Sigmoid colon (tissue), 7 donors: ENCODE measurements around the gene CUX1. TPM values are rescaled to one million over a fixed set of nuclear protein-coding genes. Genes with fewer than 3 reads are reported as not detected.

Source experiments
- DNase-seq: peaks from one replicate; pipeline ENCODE4 v3.0.0-alpha.2; 2019
- H3K27ac ChIP-seq, 4 donors: fragments of 200-600 bp; sonication (generic); one replicate each; pipeline ENCODE4 v1.5.1; 2016 to 2019; ENCODE audit warnings: mild to moderate bottlenecking in 1 of 4
- H3K27me3 ChIP-seq, 3 donors: fragments of 200-600 bp; sonication (generic); one replicate each; pipeline ENCODE4 v1.5.1; 2019; ENCODE audit warnings: mild to moderate bottlenecking in 1 of 3
- H3K36me3 ChIP-seq, 4 donors: fragments of 200-600 bp; sonication (generic); one replicate each; pipeline ENCODE4 v1.5.1; 2016 to 2019
- H3K4me1 ChIP-seq, 4 donors: fragments of 200-600 bp; sonication (generic); one replicate each; pipeline ENCODE4 v1.5.1; 2017 to 2019
- H3K4me3 ChIP-seq, 4 donors: fragments of 200-600 bp; sonication (generic); one replicate each; pipeline ENCODE4 v1.5.1; 2017 to 2019; ENCODE audit warnings: mild to moderate bottlenecking in 2 of 4, moderate library complexity in 1 of 4
- H3K9me3 ChIP-seq, 4 donors: fragments of 200-600 bp in 3 of 4; sonication (generic) in 3 of 4; one replicate each; pipeline versions ENCODE4 v1.5.1 to v1.6.1; 2013 to 2019
- CTCF ChIP-seq, 4 experiments: fragments of 450-650 bp in 3 of 4; fragments of 200-600 bp in 1 of 4; IDR thresholded peaks; one replicate each; pipeline ENCODE4 v1.5.1; 2016 to 2019; ENCODE audit warnings: antibody characterized with exemption in 4 of 4, mild to moderate bottlenecking in 3 of 4, moderate library complexity in 2 of 4
- EP300 ChIP-seq, 4 donors: sonication (generic); formaldehyde crosslinking; IDR thresholded peaks; one replicate each; pipeline ENCODE4 v1.6.1; 2017; ENCODE audit warnings: antibody characterized with exemption in 4 of 4
- POLR2A ChIP-seq, 2 donors: fragments of 450-650 bp; IDR thresholded peaks; one replicate each; pipeline ENCODE4 v1.6.1; 2016; ENCODE audit warnings: antibody characterized with exemption in 2 of 2, mild to moderate bottlenecking in 2 of 2, moderate library complexity in 2 of 2
- POLR2AphosphoS5 ChIP-seq, 4 donors: sonication (generic); formaldehyde crosslinking; IDR thresholded peaks; one replicate each; pipeline ENCODE4 v1.6.1; 2017; ENCODE audit warnings: antibody characterized with exemption in 4 of 4
- WGBS, 2 donors: extraction: QIAGEN DNeasy Blood & Tissue Kit; methylation state at CpG; one replicate each; pipeline ENCODE4 v1.1.7; 2013; 5-methylcytosine and 5-hydroxymethylcytosine counted together
- intact Hi-C: fragments of 100-400 bp; cut with DNase I; formaldehyde crosslinking; loops from one replicate; pipeline ENCODE4 v1.15.1; 2023
- polyA plus RNA-seq, 3 donors: library from polyadenylated mRNA; stranded (reverse); fragments of 200-250 nt; gene quantifications; one replicate each; pipeline ENCODE4 v1.2.3, GENCODE V29; 2013
- total RNA-seq, 4 donors: library from RNA; depleted of rRNA; stranded (reverse); fragments of >200 nt; gene quantifications; one replicate each; pipeline ENCODE4 v1.1.0, GENCODE V29; 2016
- donor health status: healthy with polysubstance abuse.
- donor health status: Bipolar disorder and iron deficiency.
- donor health status: healthy.

The CUX1 gene
- total and polyA plus RNA-seq, 7 donors, result 46.7 to 127 (median 49.9) TPM

- Histone ChIP-seq H3K27me3 (no peaks in the 10 kb centered on the region), H3K9me3 (no peaks in the 10 kb centered on the region), H3K4me3 (no peak overlapping the region), H3K27ac (peak overlapping the region in 1 of 4 donors; percentile 84), H3K4me1 (peaks cover 0 to 41% (median 36%) of the 10 kb centered on the region in 4 donors), H3K36me3 (no peaks in the 10 kb centered on the region)
- DNase-seq, result no peak
- TF ChIP-seq POLR2AphosphoS5 (IDR thresholded peaks at IDR 0.05), result no peak
- TF ChIP-seq POLR2A (IDR thresholded peaks at IDR 0.05), result no peak
- no peak for TF ChIP-seq CTCF (IDR thresholded peaks at IDR 0.05)
- no peak for TF ChIP-seq EP300 (IDR thresholded peaks at IDR 0.05)
- 87 to 91% methylated on average over 7 of the region's 7 CpGs for WGBS, 2 donors
- intact Hi-C loops, result no loop called here
These were observed 73.5 kb downstream of the CUX1 start for GRCh38 chr7:101890749-101891523.

GRCh38 chr7:101891936-101892640 is 74.7 kb downstream of the CUX1 start:
- Histone ChIP-seq H3K27ac (peak overlapping the region in 2 of 4 donors; percentile 37 to 84), H3K27me3 (no peaks in the 10 kb centered on the region), H3K36me3 (no peaks in the 10 kb centered on the region), H3K4me3 (no peak overlapping the region), H3K4me1 (peaks cover 0 to 41% (median 38%) of the 10 kb centered on the region in 4 donors), H3K9me3 (no peaks in the 10 kb centered on the region)
- 87 to 90% methylated on average over 11 of the region's 11 CpGs for WGBS, 2 donors
- no peak for DNase-seq
- TF ChIP-seq POLR2AphosphoS5 (IDR thresholded peaks at IDR 0.05) (no peak), EP300 (IDR thresholded peaks at IDR 0.05) (no peak), CTCF (IDR thresholded peaks at IDR 0.05) (no peak), POLR2A (IDR thresholded peaks at IDR 0.05) (no peak)
- intact Hi-C loops, result no loop called here

- 76 to 88% methylated on average over 13 of the region's 13 CpGs for WGBS, 2 donors
- no peak for TF ChIP-seq POLR2A (IDR thresholded peaks at IDR 0.05)
- Histone ChIP-seq H3K4me3 (no peak overlapping the region), H3K27ac (peak overlapping the region in 3 of 4 donors; percentile 9 to 84 (median 30)), H3K4me1 (peaks cover 0 to 56% (median 47%) of the 10 kb centered on the region in 4 donors), H3K9me3 (no peaks in the 10 kb centered on the region), H3K36me3 (no peaks in the 10 kb centered on the region), H3K27me3 (no peaks in the 10 kb centered on the region)
- DNase-seq, result no peak
- intact Hi-C loops, result no loop called here
These were observed 76.1 kb downstream of the CUX1 start for GRCh38 chr7:101893341-101894082.

- H3K4me1 ChIP-seq, result peaks cover 0 to 77% (median 72%) of the 10 kb centered on the region in 4 donors
- H3K36me3 ChIP-seq, result no peaks in the 10 kb centered on the region
- no peaks in the 10 kb centered on the region for H3K27me3 ChIP-seq
- no peak for DNase-seq
- H3K4me3 ChIP-seq, result no peak overlapping the region
- H3K27ac ChIP-seq, result peak overlapping the region in 3 of 4 donors; percentile 80 to 84 (median 81)
- intact Hi-C loops, result no loop called here
- H3K9me3 ChIP-seq, result no peaks in the 10 kb centered on the region
- 86 to 92% methylated on average over 9 of the region's 9 CpGs for whole genome bisulfite sequencing, 2 donors
- TF ChIP-seq EP300 (IDR thresholded peaks at IDR 0.05) (peak in 1 of 4 donors; percentile 16), CTCF (IDR thresholded peaks at IDR 0.05) (no peak), POLR2AphosphoS5 (IDR thresholded peaks at IDR 0.05) (peak in 1 of 4 donors; percentile 21)
These were observed 78.9 kb downstream of the CUX1 start for GRCh38 chr7:101896316-101896715.

- Histone ChIP-seq H3K27ac (peak overlapping the region in 3 of 4 donors; percentile 80 to 84 (median 81)), H3K36me3 (no peaks in the 10 kb centered on the region), H3K4me3 (no peak overlapping the region), H3K27me3 (no peaks in the 10 kb centered on the region), H3K4me1 (peaks cover 0 to 82% (median 74%) of the 10 kb centered on the region in 4 donors), H3K9me3 (no peaks in the 10 kb centered on the region)
- intact Hi-C loops, result no loop called here
- DNase-seq, result no peak
- no peak for TF ChIP-seq CTCF (IDR thresholded peaks at IDR 0.05)
- no peak for TF ChIP-seq POLR2AphosphoS5 (IDR thresholded peaks at IDR 0.05)
- no peak for TF ChIP-seq EP300 (IDR thresholded peaks at IDR 0.05)
- no peak for TF ChIP-seq POLR2A (IDR thresholded peaks at IDR 0.05)
- 81 to 88% methylated on average over 7 of the region's 7 CpGs for WGBS, 2 donors
These were observed 79.5 kb downstream of the CUX1 start for GRCh38 chr7:101896941-101897340.
